ENCODE measurements around the gene NRG2. TPM values are rescaled to one million over a fixed set of nuclear protein-coding genes. Genes with fewer than 3 reads are reported as not detected.

The NRG2 gene
- total and polyA plus RNA-seq, 2 experiments from 2014 or later = 0.37 to 1.3 TPM

DNA sequence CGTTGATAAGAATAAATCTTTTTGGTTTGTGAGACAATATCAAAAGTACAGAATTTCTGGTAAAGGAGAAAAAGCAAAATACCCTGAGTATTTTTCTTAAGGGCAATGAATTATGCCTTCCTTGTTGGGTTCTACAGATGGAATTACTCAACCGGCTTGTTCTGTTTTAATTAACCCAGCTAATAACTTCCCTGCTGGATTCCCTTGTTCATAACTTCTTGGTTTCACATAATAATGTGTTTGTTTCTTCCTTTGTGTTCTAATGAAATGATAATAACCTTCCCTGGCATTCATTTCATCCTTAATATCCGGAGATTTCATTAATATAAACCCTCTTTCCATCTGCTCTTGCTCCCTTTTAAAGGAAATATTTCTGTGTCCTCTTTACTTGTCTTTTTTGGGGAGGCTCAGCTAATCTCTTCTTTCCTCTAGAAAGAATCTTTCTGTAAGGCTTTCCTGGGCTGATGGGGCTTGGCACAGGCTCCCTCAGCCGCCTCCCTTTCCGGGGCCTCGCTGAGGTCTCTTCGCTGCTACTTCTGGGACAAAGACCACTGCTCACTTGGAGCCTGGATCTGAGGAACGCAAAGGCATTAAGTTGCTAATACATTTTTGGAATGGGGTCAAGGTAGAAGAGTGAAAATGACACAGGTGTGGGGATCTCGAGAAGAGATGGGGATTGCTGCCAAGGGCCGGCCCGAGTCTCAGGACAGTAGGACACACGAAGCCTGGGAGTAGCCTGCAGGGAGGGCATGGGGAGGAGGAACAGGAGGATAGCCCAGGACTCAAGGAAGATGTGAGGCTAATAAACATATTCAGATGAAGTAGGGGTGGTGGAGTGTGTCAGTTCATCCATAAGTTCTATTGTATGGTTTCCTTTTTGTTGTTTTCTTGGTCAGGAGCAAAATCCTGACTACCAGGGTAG is 118.5 kb downstream of the NRG2 start:
- Mint-ChIP-seq H3K4me3 (no peak overlapping the region), H3K36me3 (ENCODE audit: low read depth) (no peaks in the 10 kb centered on the region), H3K27ac (no peak overlapping the region), H3K4me1 (peaks cover 4% of the 10 kb centered on the region; the same call in 2 of the 3 replicates), H3K9me3 (no peaks in the 10 kb centered on the region; the same call in 2 of the 3 replicates), H3K27me3 (ENCODE audit: insufficient read depth, low read depth, poor library complexity) (peaks cover 9% of the 10 kb centered on the region)
- no peaks in the 10 kb centered on the region for H3F3A ChIP-seq (replicated peaks; ENCODE audit: low read depth)
- no peaks in the 10 kb centered on the region for H4K20me1 ChIP-seq (replicated peaks; ENCODE audit: insufficient read depth)
- no peak overlapping the region for H3K4me2 ChIP-seq
- H3K27me3 ChIP-seq (ENCODE audit: insufficient read depth) = no peaks in the 10 kb centered on the region
- H3K36me3 ChIP-seq (ENCODE audit: insufficient read depth) = no peaks in the 10 kb centered on the region
- ATAC-seq = no peak
- peaks cover 9% of the 10 kb centered on the region for H3K9me2 ChIP-seq (ENCODE audit: insufficient read depth)
- H2AFZ ChIP-seq = 0 out of 2 replicates have a peak overlapping the region, but pooled peaks have one; percentile 23
- H3K79me2 ChIP-seq (replicated peaks; ENCODE audit: insufficient read depth) = no peaks in the 10 kb centered on the region
- H3K4me3 ChIP-seq = no peak overlapping the region
- H3K4me1 ChIP-seq (ENCODE audit: insufficient read depth) = no peaks in the 10 kb centered on the region
- no peak overlapping the region for H3K27ac ChIP-seq (ENCODE audit: low read depth)
- TF ChIP-seq NANOG (IDR thresholded peaks at IDR 0.05; ENCODE audit: borderline replicate concordance) = no peak
- TF ChIP-seq, protein P1, sequence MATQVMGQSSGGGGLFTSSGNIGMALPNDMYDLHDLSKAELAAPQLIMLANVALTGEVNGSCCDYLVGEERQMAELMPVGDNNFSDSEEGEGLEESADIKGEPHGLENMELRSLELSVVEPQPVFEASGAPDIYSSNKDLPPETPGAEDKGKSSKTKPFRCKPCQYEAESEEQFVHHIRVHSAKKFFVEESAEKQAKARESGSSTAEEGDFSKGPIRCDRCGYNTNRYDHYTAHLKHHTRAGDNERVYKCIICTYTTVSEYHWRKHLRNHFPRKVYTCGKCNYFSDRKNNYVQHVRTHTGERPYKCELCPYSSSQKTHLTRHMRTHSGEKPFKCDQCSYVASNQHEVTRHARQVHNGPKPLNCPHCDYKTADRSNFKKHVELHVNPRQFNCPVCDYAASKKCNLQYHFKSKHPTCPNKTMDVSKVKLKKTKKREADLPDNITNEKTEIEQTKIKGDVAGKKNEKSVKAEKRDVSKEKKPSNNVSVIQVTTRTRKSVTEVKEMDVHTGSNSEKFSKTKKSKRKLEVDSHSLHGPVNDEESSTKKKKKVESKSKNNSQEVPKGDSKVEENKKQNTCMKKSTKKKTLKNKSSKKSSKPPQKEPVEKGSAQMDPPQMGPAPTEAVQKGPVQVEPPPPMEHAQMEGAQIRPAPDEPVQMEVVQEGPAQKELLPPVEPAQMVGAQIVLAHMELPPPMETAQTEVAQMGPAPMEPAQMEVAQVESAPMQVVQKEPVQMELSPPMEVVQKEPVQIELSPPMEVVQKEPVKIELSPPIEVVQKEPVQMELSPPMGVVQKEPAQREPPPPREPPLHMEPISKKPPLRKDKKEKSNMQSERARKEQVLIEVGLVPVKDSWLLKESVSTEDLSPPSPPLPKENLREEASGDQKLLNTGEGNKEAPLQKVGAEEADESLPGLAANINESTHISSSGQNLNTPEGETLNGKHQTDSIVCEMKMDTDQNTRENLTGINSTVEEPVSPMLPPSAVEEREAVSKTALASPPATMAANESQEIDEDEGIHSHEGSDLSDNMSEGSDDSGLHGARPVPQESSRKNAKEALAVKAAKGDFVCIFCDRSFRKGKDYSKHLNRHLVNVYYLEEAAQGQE (IDR thresholded peaks at IDR 0.05; ENCODE audit: unreplicated experiment) = no peak
- no peak for DNase-seq (ENCODE audit: low spot score)

DNA sequence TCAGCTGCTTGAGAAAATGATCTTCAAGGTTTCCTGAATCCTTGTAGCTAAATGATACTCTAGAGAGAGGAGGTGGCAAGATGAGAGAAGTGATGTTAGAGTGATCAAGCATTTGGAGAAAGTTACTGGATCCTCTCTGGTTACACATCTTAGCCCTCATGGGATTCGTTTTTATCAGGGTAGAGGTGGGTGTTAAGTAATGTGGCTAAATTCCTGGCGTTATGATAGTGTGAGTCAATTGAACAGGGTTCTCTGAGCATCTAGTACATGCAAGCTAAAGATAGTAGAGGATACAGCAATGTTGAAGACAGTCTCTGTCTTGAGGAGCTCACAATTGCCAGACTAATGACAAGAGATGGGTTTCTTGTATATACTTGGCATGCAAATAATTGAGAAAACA is 123.8 kb downstream of the NRG2 start:
- ATAC-seq = no peak
- no peaks in the 10 kb centered on the region for H3K27me3 Mint-ChIP-seq (ENCODE audit: insufficient read depth, low read depth, poor library complexity)
- no peak for TF ChIP-seq NANOG (IDR thresholded peaks at IDR 0.05; ENCODE audit: borderline replicate concordance)
- no peak for TF ChIP-seq EZH2phosphoT487 (IDR thresholded peaks at IDR 0.05; ENCODE audit: unreplicated experiment)
- TF ChIP-seq ZNF114 (CRISPR knock-in tag; IDR thresholded peaks at IDR 0.05) = no peak
- TF ChIP-seq, protein P2, sequence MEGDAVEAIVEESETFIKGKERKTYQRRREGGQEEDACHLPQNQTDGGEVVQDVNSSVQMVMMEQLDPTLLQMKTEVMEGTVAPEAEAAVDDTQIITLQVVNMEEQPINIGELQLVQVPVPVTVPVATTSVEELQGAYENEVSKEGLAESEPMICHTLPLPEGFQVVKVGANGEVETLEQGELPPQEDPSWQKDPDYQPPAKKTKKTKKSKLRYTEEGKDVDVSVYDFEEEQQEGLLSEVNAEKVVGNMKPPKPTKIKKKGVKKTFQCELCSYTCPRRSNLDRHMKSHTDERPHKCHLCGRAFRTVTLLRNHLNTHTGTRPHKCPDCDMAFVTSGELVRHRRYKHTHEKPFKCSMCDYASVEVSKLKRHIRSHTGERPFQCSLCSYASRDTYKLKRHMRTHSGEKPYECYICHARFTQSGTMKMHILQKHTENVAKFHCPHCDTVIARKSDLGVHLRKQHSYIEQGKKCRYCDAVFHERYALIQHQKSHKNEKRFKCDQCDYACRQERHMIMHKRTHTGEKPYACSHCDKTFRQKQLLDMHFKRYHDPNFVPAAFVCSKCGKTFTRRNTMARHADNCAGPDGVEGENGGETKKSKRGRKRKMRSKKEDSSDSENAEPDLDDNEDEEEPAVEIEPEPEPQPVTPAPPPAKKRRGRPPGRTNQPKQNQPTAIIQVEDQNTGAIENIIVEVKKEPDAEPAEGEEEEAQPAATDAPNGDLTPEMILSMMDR (conservative IDR thresholded peaks at IDR 0.05; ENCODE audit: low read depth in 2 of 2) = no peak
- no peak for TF ChIP-seq ZNF331 (CRISPR knock-in tag; IDR thresholded peaks at IDR 0.05; ENCODE audit: low read depth)
- TF ChIP-seq POLR2AphosphoS5 (IDR thresholded peaks at IDR 0.05; ENCODE audit: low read depth) = no peak
- TF ChIP-seq, protein P3, sequence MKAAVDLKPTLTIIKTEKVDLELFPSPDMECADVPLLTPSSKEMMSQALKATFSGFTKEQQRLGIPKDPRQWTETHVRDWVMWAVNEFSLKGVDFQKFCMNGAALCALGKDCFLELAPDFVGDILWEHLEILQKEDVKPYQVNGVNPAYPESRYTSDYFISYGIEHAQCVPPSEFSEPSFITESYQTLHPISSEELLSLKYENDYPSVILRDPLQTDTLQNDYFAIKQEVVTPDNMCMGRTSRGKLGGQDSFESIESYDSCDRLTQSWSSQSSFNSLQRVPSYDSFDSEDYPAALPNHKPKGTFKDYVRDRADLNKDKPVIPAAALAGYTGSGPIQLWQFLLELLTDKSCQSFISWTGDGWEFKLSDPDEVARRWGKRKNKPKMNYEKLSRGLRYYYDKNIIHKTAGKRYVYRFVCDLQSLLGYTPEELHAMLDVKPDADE (IDR thresholded peaks at IDR 0.05) = no peak
- TF ChIP-seq, protein P1 (IDR thresholded peaks at IDR 0.05; ENCODE audit: unreplicated experiment) = no peak
- TF ChIP-seq STAT1 (IDR thresholded peaks at IDR 0.05; ENCODE audit: unreplicated experiment) = no peak

More for the DNA sequence above, 123.8 kb downstream of the NRG2 start:
- Histone ChIP-seq H3K27me3 (ENCODE audit: insufficient read depth) (no peaks in the 10 kb centered on the region), H3K4me2 (no peak overlapping the region), H3F3A (replicated peaks; ENCODE audit: low read depth) (no peaks in the 10 kb centered on the region), H3K36me3 (ENCODE audit: insufficient read depth) (no peaks in the 10 kb centered on the region), H3K4me3 (no peak overlapping the region), H2AFZ (no peak overlapping the region), H4K20me1 (replicated peaks; ENCODE audit: insufficient read depth) (no peaks in the 10 kb centered on the region), H3K27ac (ENCODE audit: low read depth) (no peak overlapping the region), H3K4me1 (ENCODE audit: insufficient read depth) (peaks cover 9% of the 10 kb centered on the region), H3K79me2 (replicated peaks; ENCODE audit: insufficient read depth) (no peaks in the 10 kb centered on the region), H3K9me2 (ENCODE audit: insufficient read depth) (peaks cover 5% of the 10 kb centered on the region; the same call in 1 of the 2 replicates)
- Mint-ChIP-seq H3K4me3 (no peak overlapping the region), H3K27ac (no peak overlapping the region), H3K36me3 (ENCODE audit: low read depth) (no peaks in the 10 kb centered on the region), H3K4me1 (peaks cover 19% of the 10 kb centered on the region), H3K9me3 (peaks cover 3% of the 10 kb centered on the region; the same call in 1 of the 3 replicates)
- no peak for DNase-seq (ENCODE audit: low spot score)

All from GM23338 (cell line).